ENCODE results near the gene INPP5D.
"Not testable (repeated sequence)": the region's sequence is repeated elsewhere in the genome, so short reads cannot be mapped to it uniquely, and the experiment has no call there.

The INPP5D gene

GRCh38 chr2:233040571-233040970 lies 19.6 kb upstream of the INPP5D start:
- no peaks in the 10 kb centered on the region for H3K36me3 ChIP-seq
- no peaks in the 10 kb centered on the region for H3K27me3 ChIP-seq
- H3K4me3 ChIP-seq = no peak overlapping the region
- H3K4me2 ChIP-seq = no peak overlapping the region
- no peak overlapping the region for H3K27ac ChIP-seq
- no peak overlapping the region for H3K9ac ChIP-seq
- no peak for TF ChIP-seq Cebpa-rat (IDR thresholded peaks at IDR 0.05)
- H3K4me1 ChIP-seq = peaks cover 5% of the 10 kb centered on the region; the same call in 1 of the 2 replicates
- no peaks in the 10 kb centered on the region for H3K9me3 ChIP-seq
- H4K20me1 ChIP-seq = no peaks in the 10 kb centered on the region

- Histone ChIP-seq H3K4me3 (no peak overlapping the region), H3K27me3 (no peaks in the 10 kb centered on the region), H3K4me1 (peaks cover 5% of the 10 kb centered on the region; the same call in 1 of the 2 replicates), H3K27ac (no peak overlapping the region), H3K9ac (no peak overlapping the region), H3K9me3 (no peaks in the 10 kb centered on the region), H3K36me3 (no peaks in the 10 kb centered on the region), H4K20me1 (no peaks in the 10 kb centered on the region), H3K4me2 (no peak overlapping the region)
- no peak for TF ChIP-seq Cebpa-rat (IDR thresholded peaks at IDR 0.05)
These were observed 18.3 kb upstream of the INPP5D start for GRCh38 chr2:233041722-233042323.

- no peak for TF ChIP-seq Cebpa-rat (IDR thresholded peaks at IDR 0.05)
These were observed 17.6 kb upstream of the INPP5D start for GRCh38 chr2:233042549-233042948.

GRCh38 chr2:233044974-233045605 lies 15.1 kb upstream of the INPP5D start:
- no peaks in the 10 kb centered on the region for H3K9me3 ChIP-seq
- no peaks in the 10 kb centered on the region for H3K27me3 ChIP-seq
- no peak overlapping the region for H3K9ac ChIP-seq
- H3K4me3 ChIP-seq = no peak overlapping the region
- H3K36me3 ChIP-seq = no peaks in the 10 kb centered on the region
- H3K4me2 ChIP-seq = no peak overlapping the region
- H3K4me1 ChIP-seq = peaks cover 5% of the 10 kb centered on the region; the same call in 1 of the 2 replicates
- TF ChIP-seq Cebpa-rat (IDR thresholded peaks at IDR 0.05) = no peak
- no peaks in the 10 kb centered on the region for H4K20me1 ChIP-seq
- H3K27ac ChIP-seq = no peak overlapping the region

More at GRCh38 chr2:233042549-233042948, 17.6 kb upstream of the INPP5D start:
- Histone ChIP-seq H4K20me1 (no peaks in the 10 kb centered on the region), H3K4me3 (no peak overlapping the region), H3K27ac (no peak overlapping the region), H3K27me3 (no peaks in the 10 kb centered on the region), H3K9me3 (no peaks in the 10 kb centered on the region), H3K4me1 (peaks cover 5% of the 10 kb centered on the region; the same call in 1 of the 2 replicates), H3K36me3 (no peaks in the 10 kb centered on the region), H3K9ac (no peak overlapping the region), H3K4me2 (no peak overlapping the region)

- Histone ChIP-seq H4K20me1 (no peaks in the 10 kb centered on the region), H3K9me3 (no peaks in the 10 kb centered on the region), H3K27me3 (no peaks in the 10 kb centered on the region), H3K4me2 (no peak overlapping the region), H3K4me3 (no peak overlapping the region), H3K4me1 (no peaks in the 10 kb centered on the region; the same call in 1 of the 2 replicates), H3K27ac (no peak overlapping the region), H3K36me3 (no peaks in the 10 kb centered on the region), H3K9ac (no peak overlapping the region)
- TF ChIP-seq Cebpa-rat (IDR thresholded peaks at IDR 0.05) = no peak
These were observed 12.9 kb upstream of the INPP5D start for GRCh38 chr2:233047206-233047605.

GRCh38 chr2:233047667-233048066 lies 12.5 kb upstream of the INPP5D start:
- Histone ChIP-seq H3K4me3 (no peak overlapping the region), H3K9ac (no peak overlapping the region), H3K4me2 (no peak overlapping the region), H3K36me3 (no peaks in the 10 kb centered on the region), H3K27ac (no peak overlapping the region), H3K4me1 (no peaks in the 10 kb centered on the region; the same call in 1 of the 2 replicates), H4K20me1 (no peaks in the 10 kb centered on the region), H3K9me3 (no peaks in the 10 kb centered on the region), H3K27me3 (no peaks in the 10 kb centered on the region)
- TF ChIP-seq Cebpa-rat (IDR thresholded peaks at IDR 0.05) = no peak

GRCh38 chr2:233048569-233049193 lies 11.5 kb upstream of the INPP5D start:
- no peak overlapping the region for H3K4me3 ChIP-seq

GRCh38 chr2:233049194-233049761 lies 10.9 kb upstream of the INPP5D start:
- H3K4me1 ChIP-seq = peaks cover 4% of the 10 kb centered on the region; the same call in 1 of the 2 replicates
- no peak for TF ChIP-seq Cebpa-rat (IDR thresholded peaks at IDR 0.05)
- H3K36me3 ChIP-seq = no peaks in the 10 kb centered on the region
- H3K9ac ChIP-seq = no peak overlapping the region
- no peak overlapping the region for H3K27ac ChIP-seq
- H3K27me3 ChIP-seq = no peaks in the 10 kb centered on the region
- H3K4me3 ChIP-seq = no peak overlapping the region
- H3K4me2 ChIP-seq = no peak overlapping the region
- no peaks in the 10 kb centered on the region for H3K9me3 ChIP-seq
- no peaks in the 10 kb centered on the region for H4K20me1 ChIP-seq

More at GRCh38 chr2:233048569-233049193, 11.5 kb upstream of the INPP5D start:
- Histone ChIP-seq H3K4me2 (no peak overlapping the region), H3K27me3 (no peaks in the 10 kb centered on the region), H3K9ac (no peak overlapping the region), H3K36me3 (no peaks in the 10 kb centered on the region), H3K4me1 (no peaks in the 10 kb centered on the region; the same call in 1 of the 2 replicates), H3K9me3 (no peaks in the 10 kb centered on the region), H4K20me1 (no peaks in the 10 kb centered on the region), H3K27ac (no peak overlapping the region)
- TF ChIP-seq Cebpa-rat (IDR thresholded peaks at IDR 0.05) = no peak

- H3K4me1 ChIP-seq = peaks cover 4% of the 10 kb centered on the region; the same call in 1 of the 2 replicates
- H3K27me3 ChIP-seq = no peaks in the 10 kb centered on the region
- TF ChIP-seq Cebpa-rat (IDR thresholded peaks at IDR 0.05) = no peak
- no peaks in the 10 kb centered on the region for H3K9me3 ChIP-seq
- no peak overlapping the region for H3K9ac ChIP-seq
- no peak overlapping the region for H3K4me2 ChIP-seq
- H3K4me3 ChIP-seq = no peak overlapping the region
- no peaks in the 10 kb centered on the region for H3K36me3 ChIP-seq
- H4K20me1 ChIP-seq = no peaks in the 10 kb centered on the region
- H3K27ac ChIP-seq = no peak overlapping the region
These were observed 8.6 kb upstream of the INPP5D start for GRCh38 chr2:233051241-233052149.

GRCh38 chr2:233052517-233052916 lies 7.6 kb upstream of the INPP5D start:
- H4K20me1 ChIP-seq, H3K4me2 ChIP-seq, H3K27me3 ChIP-seq, H3K9ac ChIP-seq, H3K4me3 ChIP-seq, H3K4me1 ChIP-seq, H3K27ac ChIP-seq, H3K9me3 ChIP-seq, H3K36me3 ChIP-seq: not testable (repeated sequence)
